Right cardiac atrium (tissue), 5 donors: ENCODE measurements around the gene CD300LG. TPM values are rescaled to one million over a fixed set of nuclear protein-coding genes. Genes with fewer than 3 reads are reported as not detected.
A peak's percentile ranks its signal among the peaks of the same experiment; 100 is the strongest.
"Not testable (repeated sequence)": the region's sequence is repeated elsewhere in the genome, so short reads cannot be mapped to it uniquely, and the experiment has no call there.

Experiments
- ATAC-seq, 2 donors: fragments of 200-7000 bp; cut with Tn5 transposase; one replicate each; pipeline versions ENCODE4 v1.8.0 to v1.9.1; 2020; ENCODE audit warnings: moderate library complexity in 2 of 2, mild to moderate bottlenecking in 1 of 2
- DNase-seq, 3 donors: peaks; one replicate each; pipeline ENCODE4 v3.0.0-alpha.2; 2020
- H3K27ac ChIP-seq: one replicate; pipeline ENCODE4 v1.5.1; 2013; ENCODE audit warnings: mild to moderate bottlenecking, low read length, control low read depth, moderate library complexity
- H3K27me3 ChIP-seq: one replicate; pipeline ENCODE4 v1.6.1; 2013; ENCODE audit not compliant: control insufficient read depth, insufficient read depth
- H3K4me1 ChIP-seq: one replicate; pipeline ENCODE4 v1.6.1; 2013; ENCODE audit warnings: low read length; ENCODE audit not compliant: control insufficient read depth, insufficient read depth
- H3K4me3 ChIP-seq: one replicate; pipeline ENCODE4 v1.5.1; 2013; ENCODE audit warnings: low read length, control low read depth
- H3K9me3 ChIP-seq: one replicate; pipeline ENCODE4 v1.6.1; 2013; ENCODE audit warnings: low read length; ENCODE audit not compliant: control insufficient read depth
- WGBS: extraction: QIAGEN DNeasy Blood & Tissue Kit; methylation state at CpG from one replicate; pipeline ENCODE4 v1.1.7; 2013; 5-methylcytosine and 5-hydroxymethylcytosine counted together
- intact Hi-C, 4 donors: fragments of 100-400 bp; cut with DNase I; formaldehyde crosslinking; loops; one replicate each; pipeline versions ENCODE4 v1.11.0 to v1.14.0; 2022 to 2023
- polyA plus RNA-seq: library from polyadenylated mRNA; stranded (reverse); fragments of 200-250 nt; gene quantifications from one replicate; pipeline ENCODE4 v1.2.3, GENCODE V29; 2013
- total RNA-seq, 4 donors: library from RNA; stranded (reverse); fragmentation: NEBNext Ultra II Directional; extraction: Animal tissue kit (Norgen Biotek cat#: 25700); gene quantifications; one replicate each; pipeline ENCODE4 v1.2.1, GENCODE V29; 2021
- donor health status: healthy with polysubstance abuse.
- donor health status: DM: no; HTN: yes; CAD: no.
- donor health status: DM: no; HTN: no; CAD: no.
- donor health status: DM: no; HTN: yes; CAD: no; lungs with severe emphysema.
- donor health status: DM: yes; HTN: yes; CAD: no.

CD300LG gene
- total and polyA plus RNA-seq, 5 donors, result 3.8 to 29.2 (median 11.2) TPM

DNA sequence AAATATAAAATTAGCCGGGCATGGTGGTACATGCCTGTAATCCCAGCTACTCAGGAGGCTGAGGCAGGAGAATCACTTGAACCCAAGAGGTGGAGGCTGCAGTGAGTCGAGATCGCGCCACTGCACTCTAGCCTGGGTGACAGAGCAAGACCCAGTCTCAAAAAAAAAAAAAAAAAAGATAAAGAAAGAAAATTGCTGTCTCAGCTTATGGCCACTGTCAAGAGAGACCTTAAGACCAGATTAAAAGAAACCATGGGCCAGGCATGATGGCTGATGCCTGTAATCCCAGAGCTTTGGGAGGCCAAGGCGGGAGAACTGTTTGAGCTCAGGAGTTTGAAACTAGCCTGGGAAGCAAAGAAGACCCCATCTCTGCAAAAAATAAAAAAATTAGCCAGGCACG lies 22.1 kb downstream of the CD300LG start:
- ATAC-seq, H3K4me3 ChIP-seq, H3K9me3 ChIP-seq, H3K4me1 ChIP-seq, intact Hi-C loops, DNase-seq, H3K27ac ChIP-seq, H3K27me3 ChIP-seq: not testable (repeated sequence)
- WGBS, result 75% methylated on average over 6 of the region's 6 CpGs

DNA sequence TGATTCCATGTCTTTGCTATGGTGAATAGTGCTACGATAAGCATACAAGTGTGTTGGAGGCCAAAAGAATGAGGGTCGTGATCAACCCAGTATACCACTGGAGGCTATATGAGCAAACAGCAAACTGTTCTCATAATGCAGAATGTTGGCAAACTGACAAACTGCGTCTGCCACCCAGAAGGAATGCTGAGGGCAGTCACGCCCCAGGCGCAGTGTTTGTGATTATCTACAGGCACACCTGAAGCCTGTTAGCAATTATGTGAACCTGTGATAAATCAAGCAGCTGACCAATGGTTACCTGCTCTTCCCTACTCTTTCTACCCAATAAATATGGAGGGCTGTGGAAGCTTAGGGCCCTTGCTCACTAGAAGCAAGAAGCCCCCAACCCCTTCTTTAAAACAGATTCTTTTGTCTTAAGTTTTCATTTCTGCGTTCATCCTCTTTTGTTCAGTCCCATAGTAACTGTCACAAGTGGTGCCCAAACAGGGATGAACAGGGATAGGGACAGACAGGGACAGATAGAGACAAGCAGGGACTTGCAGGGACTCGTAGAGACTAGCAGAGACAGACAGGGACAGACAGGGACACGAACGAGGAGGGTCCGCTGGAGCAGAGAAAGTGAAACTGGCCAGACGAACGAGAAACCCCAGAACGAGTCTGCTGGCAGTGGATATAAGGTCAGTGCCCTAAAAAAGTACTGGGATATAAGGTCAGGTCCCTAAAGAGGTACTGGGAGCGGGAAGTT lies 25.1 kb downstream of the CD300LG start:
- Histone ChIP-seq H3K9me3 (no peaks in the 10 kb centered on the region), H3K4me1 (no peaks in the 10 kb centered on the region), H3K27me3 (no peaks in the 10 kb centered on the region), H3K27ac (peak overlapping the region; percentile 73), H3K4me3 (no peak overlapping the region)
- WGBS, result 53% methylated on average over 14 of the region's 14 CpGs
- intact Hi-C loops, result no loop called here
- ATAC-seq, result peak in 1 of 2 donors; percentile 9
- DNase-seq, result no peak

GRCh38 chr17:43873091-43873490 lies 26.1 kb downstream of the CD300LG start:
- ATAC-seq, result no peak
- intact Hi-C loops, result no loop called here

DNA sequence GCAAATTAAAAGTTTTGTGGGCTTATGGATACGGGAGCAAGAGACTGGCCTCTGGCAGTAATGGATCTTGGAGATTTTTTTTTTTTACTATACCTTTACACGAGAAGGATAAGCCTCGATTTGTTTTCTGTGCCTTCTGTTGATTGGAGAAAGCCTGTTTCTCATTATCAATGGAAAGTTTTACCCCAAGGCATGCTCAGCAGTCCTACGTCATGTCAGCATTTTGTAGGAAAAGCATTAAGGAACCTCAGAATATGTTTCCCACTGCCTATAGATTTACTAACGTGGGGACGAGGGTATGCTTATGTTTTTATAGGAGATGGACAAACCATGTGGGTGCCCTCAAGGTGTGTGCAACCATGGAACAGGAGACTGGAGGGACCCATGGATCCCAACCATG lies 26.8 kb downstream of the CD300LG start:
- no peak overlapping the region for H3K4me3 ChIP-seq
- peak overlapping the region; percentile 81 for H3K27ac ChIP-seq
- DNase-seq, result no peak
- intact Hi-C loops, result no loop called here
- H3K4me1 ChIP-seq, result no peaks in the 10 kb centered on the region
- WGBS, result 68% methylated on average over 6 of the region's 6 CpGs
- ATAC-seq, result no peak
- no peaks in the 10 kb centered on the region for H3K9me3 ChIP-seq
- H3K27me3 ChIP-seq, result no peaks in the 10 kb centered on the region

More at GRCh38 chr17:43873091-43873490, 26.1 kb downstream of the CD300LG start:
- no peak overlapping the region for H3K27ac ChIP-seq
- WGBS, result 67% methylated on average over 5 of the region's 5 CpGs
- no peaks in the 10 kb centered on the region for H3K4me1 ChIP-seq
- no peaks in the 10 kb centered on the region for H3K27me3 ChIP-seq
- no peak overlapping the region for H3K4me3 ChIP-seq
- no peak for DNase-seq
- H3K9me3 ChIP-seq, result no peaks in the 10 kb centered on the region

- no peaks in the 10 kb centered on the region for H3K27me3 ChIP-seq
- H3K27ac ChIP-seq, result peak overlapping the region; percentile 81
- ATAC-seq (peak; percentile 24 to 27), DNase-seq (peak in 2 of 3 donors; percentile 64 to 66)
- H3K4me1 ChIP-seq, result no peaks in the 10 kb centered on the region
- intact Hi-C loops, result no loop called here
- 59% methylated on average over 3 of the region's 3 CpGs for WGBS
- no peak overlapping the region for H3K4me3 ChIP-seq
- no peaks in the 10 kb centered on the region for H3K9me3 ChIP-seq
Observed at GRCh38 chr17:43874293-43874692, 27.3 kb downstream of the CD300LG start.

DNA sequence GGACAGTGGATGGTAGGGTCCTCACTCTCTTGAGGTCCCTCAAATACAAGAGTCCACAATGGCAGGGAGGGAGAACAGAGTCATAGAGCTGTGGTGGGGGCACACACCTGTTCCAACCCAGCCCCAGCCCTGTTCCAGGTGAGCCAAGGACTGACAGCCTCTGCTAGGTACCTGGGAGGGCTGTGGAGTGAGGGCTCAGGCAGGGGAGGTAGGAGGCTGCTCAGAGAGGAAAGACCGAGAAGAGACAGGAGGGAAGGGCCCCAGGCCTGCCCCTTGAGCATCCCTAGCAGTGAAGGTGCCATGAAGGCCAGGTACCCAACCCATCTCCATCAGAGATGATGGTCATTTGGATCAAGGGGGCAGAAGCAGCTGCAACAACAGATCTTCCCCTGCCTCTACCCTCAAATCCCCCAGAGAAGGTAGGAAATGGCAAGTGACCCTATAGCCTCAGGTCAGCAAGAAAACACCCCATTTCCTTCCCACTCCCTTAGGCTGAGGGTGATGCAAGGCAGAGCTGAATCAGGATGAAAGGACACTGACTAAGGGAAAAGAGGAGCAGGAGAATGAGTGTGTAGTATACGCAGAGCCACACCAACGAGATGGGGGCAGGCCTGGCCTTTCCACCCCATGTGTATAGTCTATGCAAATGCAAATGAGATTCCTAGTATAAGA lies 28.6 kb downstream of the CD300LG start:
- WGBS, result 87% methylated on average over 3 of the region's 3 CpGs
- intact Hi-C loops, result no loop called here
- no peak overlapping the region for H3K27ac ChIP-seq
- H3K27me3 ChIP-seq, result no peaks in the 10 kb centered on the region
- no peak for ATAC-seq
- no peak overlapping the region for H3K4me3 ChIP-seq
- no peaks in the 10 kb centered on the region for H3K9me3 ChIP-seq
- no peak for DNase-seq
- H3K4me1 ChIP-seq, result no peaks in the 10 kb centered on the region

DNA sequence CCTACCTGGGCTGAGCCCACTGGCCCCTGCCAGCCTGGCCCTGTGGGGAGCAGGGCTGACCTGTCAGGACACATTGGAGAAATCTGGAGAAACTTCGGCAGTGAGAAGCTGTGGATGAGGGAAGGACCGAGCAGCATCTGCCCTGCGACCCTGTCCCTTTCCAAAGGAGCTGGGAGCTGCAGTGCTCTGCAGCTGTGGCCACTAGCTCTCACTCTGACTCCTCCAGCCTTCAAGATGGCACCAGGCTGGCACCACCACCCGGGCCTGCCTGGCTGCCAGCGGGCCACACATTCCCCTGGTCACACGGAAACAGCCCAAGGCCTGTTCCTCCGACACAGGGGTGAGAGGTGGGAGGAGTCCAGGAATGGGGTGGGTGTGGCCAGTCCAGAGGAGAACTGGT lies 30.1 kb downstream of the CD300LG start:
- DNase-seq (no peak), ATAC-seq (peak in 1 of 2 donors; percentile 3)
- H3K27me3 ChIP-seq, result no peaks in the 10 kb centered on the region
- 78% methylated on average over 7 of the region's 7 CpGs for WGBS
- no peak overlapping the region for H3K4me3 ChIP-seq
- no peaks in the 10 kb centered on the region for H3K4me1 ChIP-seq
- H3K27ac ChIP-seq, result no peak overlapping the region
- intact Hi-C loops, result no loop called here
- H3K9me3 ChIP-seq, result no peaks in the 10 kb centered on the region

DNA sequence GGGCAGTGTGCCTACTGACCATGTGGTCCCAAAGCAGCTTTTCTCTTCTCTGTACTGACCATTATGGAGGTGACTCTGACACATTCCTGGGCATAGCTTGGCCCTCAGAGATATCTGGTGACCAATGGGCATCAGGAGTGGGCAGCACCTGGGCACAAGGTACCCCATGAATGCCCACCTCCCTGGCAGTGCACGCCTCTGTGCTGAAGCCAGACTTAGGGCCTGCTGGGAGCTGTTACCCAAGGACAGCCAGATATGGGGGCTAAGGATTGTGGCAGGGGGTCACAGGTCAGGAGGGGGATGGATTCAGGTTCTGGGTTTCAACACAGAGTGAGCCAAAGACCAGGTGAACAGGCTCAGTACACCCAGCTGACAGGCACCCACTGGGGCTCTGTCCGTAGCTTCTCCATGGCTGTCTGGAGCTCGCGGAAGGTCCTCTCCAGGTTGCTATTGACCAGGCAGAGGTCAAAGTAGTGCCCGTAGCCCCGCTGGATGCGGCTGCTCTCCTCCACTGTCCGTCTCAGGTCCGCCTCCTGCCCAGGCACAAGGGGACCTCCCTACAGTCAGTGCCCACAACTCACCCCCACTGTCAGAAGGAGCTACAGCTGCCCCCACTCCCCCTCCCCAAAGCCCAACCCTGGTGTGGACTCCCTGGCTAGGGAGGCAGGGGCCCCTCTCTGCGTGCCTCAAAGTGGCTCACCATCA lies 30.6 kb downstream of the CD300LG start:
- DNase-seq (no peak), ATAC-seq (no peak)
- intact Hi-C loops, result no loop called here
- H3K27me3 ChIP-seq, result no peaks in the 10 kb centered on the region
- H3K9me3 ChIP-seq, result no peaks in the 10 kb centered on the region
- 94% methylated on average over 10 of the region's 10 CpGs for WGBS
- no peak overlapping the region for H3K4me3 ChIP-seq
- H3K4me1 ChIP-seq, result no peaks in the 10 kb centered on the region
- no peak overlapping the region for H3K27ac ChIP-seq

DNA sequence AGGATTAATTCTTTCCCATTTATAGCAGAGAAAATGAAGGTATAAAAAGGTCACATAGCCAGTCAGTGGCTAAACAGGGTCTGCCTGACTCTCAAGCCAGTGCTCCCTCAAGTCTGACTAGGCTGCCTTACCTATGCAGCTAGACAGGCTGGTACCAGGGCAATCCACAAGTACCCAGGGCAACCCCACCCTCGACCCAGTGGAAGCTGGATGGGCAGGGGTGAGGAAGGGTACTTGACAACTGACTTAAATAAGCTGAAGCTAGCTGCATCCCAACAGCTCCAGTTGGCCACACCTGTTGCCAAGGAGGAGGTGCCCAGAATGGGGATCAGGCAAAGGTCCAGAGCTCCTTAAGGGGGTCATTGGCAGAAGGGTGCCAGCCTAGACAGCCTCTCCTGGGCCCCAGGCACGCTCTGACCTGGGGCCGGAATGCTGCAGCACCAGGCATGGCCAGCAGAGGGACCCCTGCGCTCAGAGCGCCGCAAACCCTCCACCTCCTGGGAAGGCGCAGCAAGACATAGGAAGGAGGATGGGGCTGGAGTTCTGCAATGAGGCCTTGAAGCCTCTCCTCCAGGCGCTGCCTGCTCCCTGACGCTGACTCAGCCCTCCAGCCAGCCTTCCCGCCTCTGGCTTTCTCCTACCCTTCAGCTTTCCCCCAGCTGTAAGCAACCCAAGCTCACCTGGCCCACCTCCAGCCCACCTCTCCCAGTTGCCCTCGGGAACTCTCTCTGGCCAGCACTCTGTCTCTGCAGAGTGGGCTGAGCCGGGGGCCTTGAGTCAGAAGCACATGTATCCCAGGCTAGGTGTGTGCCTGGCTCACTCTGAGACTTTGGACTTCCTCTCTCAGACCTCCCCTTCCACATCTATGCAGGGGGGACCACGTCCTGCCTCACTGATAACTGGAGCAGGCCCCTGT lies 31.5 kb downstream of the CD300LG start:
- Histone ChIP-seq H3K27ac (no peak overlapping the region), H3K4me1 (no peaks in the 10 kb centered on the region), H3K27me3 (no peaks in the 10 kb centered on the region), H3K9me3 (no peaks in the 10 kb centered on the region), H3K4me3 (no peak overlapping the region)
- WGBS, result 18% methylated on average over 13 of the region's 13 CpGs
- ATAC-seq (peak; percentile 69 to 83), DNase-seq (peak; percentile 69 to 89 (median 89))
- intact Hi-C loops, result no loop called here

- DNase-seq (no peak), ATAC-seq (no peak)
- intact Hi-C loops, result no loop called here
- Histone ChIP-seq H3K9me3 (no peaks in the 10 kb centered on the region), H3K4me3 (no peak overlapping the region), H3K27me3 (no peaks in the 10 kb centered on the region), H3K27ac (no peak overlapping the region), H3K4me1 (no peaks in the 10 kb centered on the region)
- WGBS, result 89% methylated on average over 20 of the region's 20 CpGs
Observed at GRCh38 chr17:43879723-43880419, 32.9 kb downstream of the CD300LG start.
